NT2/D1 (cell line): ENCODE results near the gene UBALD1.

ENCODE experiments used
- DNase-seq: peaks from one replicate; pipeline ENCODE4 v3.0.0-alpha.2; 2011; ENCODE audit warnings: low read depth, low spot score
- H3K27me3 ChIP-seq: 2 replicates; pipeline ENCODE4 v1.6.0; 2011; ENCODE audit warnings: mild to moderate bottlenecking; ENCODE audit not compliant: insufficient read length, insufficient read depth
- H3K36me3 ChIP-seq: 2 replicates; pipeline ENCODE4 v1.6.1; 2011; ENCODE audit warnings: mild to moderate bottlenecking, low read length, mixed read lengths; ENCODE audit not compliant: insufficient read depth, insufficient read length
- H3K4me1 ChIP-seq: 2 replicates; pipeline ENCODE4 v1.5.1; 2011; ENCODE audit not compliant: insufficient read depth, insufficient read length
- H3K4me3 ChIP-seq: 2 replicates; pipeline ENCODE4 v1.5.1; 2011; ENCODE audit warnings: low read depth; ENCODE audit not compliant: insufficient read length
- H3K9ac ChIP-seq: 2 replicates; pipeline ENCODE4 v1.6.0; 2011; ENCODE audit warnings: low read depth; ENCODE audit not compliant: insufficient read length
- H3K9me3 ChIP-seq: 2 replicates; pipeline ENCODE4 v1.5.1; 2011; ENCODE audit warnings: mild to moderate bottlenecking, low read length; ENCODE audit not compliant: insufficient read depth
- SUZ12 ChIP-seq: IDR thresholded peaks from 2 replicates; pipeline ENCODE4 v1.6.1; 2011; ENCODE audit not compliant: insufficient read length, insufficient read depth; ENCODE audit errors: extremely low read depth
- YY1 ChIP-seq: IDR thresholded peaks from 2 replicates; pipeline ENCODE4 v1.6.1; 2011; ENCODE audit not compliant: insufficient read length, insufficient read depth
- ZNF274 ChIP-seq: IDR thresholded peaks from 2 replicates; pipeline ENCODE4 v1.6.1; 2011; ENCODE audit warnings: mild to moderate bottlenecking, low read depth, low read length

The UBALD1 gene

GRCh38 chr16:4614571-4615383 is at the start of gene UBALD1:
UBALD1 (minus strand) TSS chr16:4614888; CDS start chr16:4614797, 91 bp downstream.
- H3K4me3 ChIP-seq = peak within 1 kb of the TSS; percentile 97
- no peaks in the 10 kb centered on the region for H3K27me3 ChIP-seq
- TF ChIP-seq ZNF274 (no peak), YY1 (no peak), SUZ12 (no peak)
- peak within 1 kb of the TSS; percentile 96 for H3K9ac ChIP-seq
- H3K4me1 ChIP-seq = peaks cover 48% of the 10 kb centered on the region
- DNase-seq = peak; percentile 68
- H3K36me3 ChIP-seq = peaks cover 15% of the 10 kb centered on the region
- H3K9me3 ChIP-seq = no peaks in the 10 kb centered on the region

DNA sequence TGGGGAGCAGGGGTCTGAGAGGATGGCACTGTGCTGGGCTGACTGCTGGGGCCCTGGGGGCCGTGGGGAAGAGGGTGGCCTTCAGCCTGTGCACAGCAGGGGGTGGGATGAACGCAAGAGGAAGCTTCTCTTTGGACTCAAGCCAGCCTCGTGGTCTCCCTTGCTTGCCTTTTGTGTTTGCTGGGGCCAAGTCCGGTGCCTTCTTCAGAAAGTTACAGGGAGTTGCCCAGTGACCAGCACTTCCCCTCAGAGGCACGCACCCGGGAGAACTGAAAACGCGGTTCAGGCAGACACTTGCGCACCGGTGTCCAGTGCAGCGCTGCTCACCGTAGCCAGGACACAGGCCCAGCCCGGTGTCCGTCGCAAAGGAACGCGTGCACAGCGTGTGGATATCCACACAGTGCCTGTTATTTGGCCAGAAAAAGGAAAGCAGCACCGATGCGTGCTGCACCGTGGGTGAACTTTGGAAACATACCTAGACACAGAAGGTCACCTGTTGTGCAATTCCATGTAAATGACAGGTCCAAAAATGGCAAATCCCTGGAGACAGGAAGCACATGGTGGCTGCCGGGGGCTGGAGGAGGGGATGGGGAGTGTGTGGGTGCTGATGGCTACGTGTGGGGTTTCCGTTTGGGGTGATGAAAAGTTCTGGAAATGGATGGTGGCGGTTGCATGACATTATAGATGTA is 49.2 kb upstream of the UBALD1 start:
- H3K4me1 ChIP-seq = peaks cover 10% of the 10 kb centered on the region
- no peak for TF ChIP-seq YY1
- no peak for TF ChIP-seq ZNF274
- TF ChIP-seq SUZ12 = no peak
- H3K4me3 ChIP-seq = no peak overlapping the region
- H3K9ac ChIP-seq = no peak overlapping the region
- H3K27me3 ChIP-seq = no peaks in the 10 kb centered on the region
- H3K9me3 ChIP-seq = no peaks in the 10 kb centered on the region
- H3K36me3 ChIP-seq = peaks cover 87% of the 10 kb centered on the region
- DNase-seq = no peak

GRCh38 chr16:4663465-4663776 is 48.7 kb upstream of the UBALD1 start:
- H3K4me3 ChIP-seq = no peak overlapping the region
- no peak for DNase-seq
- peaks cover 87% of the 10 kb centered on the region for H3K36me3 ChIP-seq
- H3K9me3 ChIP-seq = no peaks in the 10 kb centered on the region
- no peak overlapping the region for H3K9ac ChIP-seq
- peaks cover 10% of the 10 kb centered on the region for H3K4me1 ChIP-seq
- no peak for TF ChIP-seq YY1
- no peak for TF ChIP-seq SUZ12
- TF ChIP-seq ZNF274 = no peak
- H3K27me3 ChIP-seq = no peaks in the 10 kb centered on the region

GRCh38 chr16:4661661-4662060 is 47.0 kb upstream of the UBALD1 start:
- TF ChIP-seq SUZ12 = no peak
- TF ChIP-seq ZNF274 = no peak
- no peak for TF ChIP-seq YY1
- H3K4me3 ChIP-seq = no peak overlapping the region
- H3K9me3 ChIP-seq = no peaks in the 10 kb centered on the region
- H3K9ac ChIP-seq = no peak overlapping the region
- H3K4me1 ChIP-seq = peaks cover 12% of the 10 kb centered on the region
- no peaks in the 10 kb centered on the region for H3K27me3 ChIP-seq
- peaks cover 82% of the 10 kb centered on the region for H3K36me3 ChIP-seq
- no peak for DNase-seq

DNA sequence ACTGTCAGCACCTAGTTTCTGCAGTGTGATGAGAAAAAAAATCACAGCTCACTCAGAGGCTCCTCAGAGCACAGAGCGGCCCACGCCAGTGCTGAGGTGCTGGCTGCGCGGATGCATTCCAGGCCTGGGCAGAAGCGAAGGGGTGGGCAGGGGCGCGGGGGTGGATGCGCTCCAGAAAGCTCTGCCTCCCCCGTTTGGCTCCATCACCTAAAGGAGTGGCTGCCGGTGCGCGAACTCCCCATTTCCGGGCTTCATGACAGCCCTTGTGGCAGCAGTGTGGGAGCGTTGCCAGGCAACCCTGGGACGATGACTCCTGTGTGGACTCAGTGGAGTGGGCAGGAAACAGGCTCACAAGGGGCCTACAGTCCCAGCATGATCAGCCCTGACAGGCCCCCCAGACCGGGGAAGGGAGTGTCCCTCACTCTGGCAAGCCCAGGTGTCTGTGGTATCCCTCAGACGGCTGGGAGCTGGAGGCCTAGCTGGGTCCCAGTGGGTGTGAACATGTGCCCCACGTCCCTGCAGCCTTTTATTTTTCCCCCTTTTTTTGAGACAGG is 45.8 kb upstream of the UBALD1 start:
- no peak for TF ChIP-seq YY1
- no peak for TF ChIP-seq SUZ12
- TF ChIP-seq ZNF274 = no peak
- Histone ChIP-seq H3K36me3 (peaks cover 81% of the 10 kb centered on the region), H3K27me3 (no peaks in the 10 kb centered on the region), H3K9ac (no peak overlapping the region), H3K4me3 (no peak overlapping the region), H3K4me1 (peaks cover 12% of the 10 kb centered on the region), H3K9me3 (no peaks in the 10 kb centered on the region)
- DNase-seq = no peak

- peaks cover 12% of the 10 kb centered on the region for H3K4me1 ChIP-seq
- H3K9ac ChIP-seq = no peak overlapping the region
- peaks cover 86% of the 10 kb centered on the region for H3K36me3 ChIP-seq
- TF ChIP-seq ZNF274 (no peak), YY1 (no peak), SUZ12 (no peak)
- no peak overlapping the region for H3K4me3 ChIP-seq
- no peak for DNase-seq
- H3K27me3 ChIP-seq = no peaks in the 10 kb centered on the region
- H3K9me3 ChIP-seq = no peaks in the 10 kb centered on the region
Measured at GRCh38 chr16:4659363-4660353, 45.0 kb upstream of the UBALD1 start.
